GM21526 (cell line): ENCODE results near the gene HBA1.
"Not testable (repeated sequence)": the region's sequence is repeated elsewhere in the genome, so short reads cannot be mapped to it uniquely, and the experiment has no call there.

Experiments
- ATAC-seq: cut with Tn5 transposase; IDR thresholded peaks from one replicate; pipeline ENCODE4 v1.9.1; 2021; ENCODE audit warnings: moderate library complexity; ENCODE audit not compliant: unreplicated experiment, low FRiP score

HBA1 gene

DNA sequence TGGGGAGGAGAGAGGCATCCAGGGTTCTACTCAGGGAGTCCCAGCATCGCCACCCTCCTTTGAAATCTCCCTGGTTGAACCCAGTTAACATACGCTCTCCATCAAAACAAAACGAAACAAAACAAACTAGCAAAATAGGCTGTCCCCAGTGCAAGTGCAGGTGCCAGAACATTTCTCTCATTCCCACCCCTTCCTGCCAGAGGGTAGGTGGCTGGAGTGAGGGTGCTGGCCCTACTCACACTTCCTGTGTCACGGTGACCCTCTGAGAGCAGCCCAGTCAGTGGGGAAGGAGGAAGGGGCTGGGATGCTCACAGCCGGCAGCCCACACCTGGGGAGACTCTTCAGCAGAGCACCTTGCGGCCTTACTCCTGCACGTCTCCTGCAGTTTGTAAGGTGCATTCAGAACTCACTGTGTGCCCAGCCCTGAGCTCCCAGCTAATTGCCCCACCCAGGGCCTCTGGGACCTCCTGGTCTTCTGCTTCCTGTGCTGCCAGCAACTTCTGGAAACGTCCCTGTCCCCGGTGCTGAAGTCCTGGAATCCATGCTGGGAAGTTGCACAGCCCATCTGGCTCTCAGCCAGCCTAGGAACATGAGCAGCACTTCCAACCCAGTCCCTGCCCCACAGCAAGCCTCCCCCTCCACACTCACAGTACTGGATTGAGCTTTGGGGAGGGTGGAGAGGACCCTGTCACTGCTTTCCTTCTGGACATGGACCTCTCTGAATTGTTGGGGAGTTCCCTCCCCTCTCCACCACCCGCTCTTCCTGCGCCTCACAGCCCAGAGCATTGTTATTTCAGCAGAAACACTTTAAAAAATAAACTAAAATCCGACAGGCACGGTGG is 2.3 kb upstream of the HBA1 start:
- not testable (repeated sequence) for ATAC-seq

DNA sequence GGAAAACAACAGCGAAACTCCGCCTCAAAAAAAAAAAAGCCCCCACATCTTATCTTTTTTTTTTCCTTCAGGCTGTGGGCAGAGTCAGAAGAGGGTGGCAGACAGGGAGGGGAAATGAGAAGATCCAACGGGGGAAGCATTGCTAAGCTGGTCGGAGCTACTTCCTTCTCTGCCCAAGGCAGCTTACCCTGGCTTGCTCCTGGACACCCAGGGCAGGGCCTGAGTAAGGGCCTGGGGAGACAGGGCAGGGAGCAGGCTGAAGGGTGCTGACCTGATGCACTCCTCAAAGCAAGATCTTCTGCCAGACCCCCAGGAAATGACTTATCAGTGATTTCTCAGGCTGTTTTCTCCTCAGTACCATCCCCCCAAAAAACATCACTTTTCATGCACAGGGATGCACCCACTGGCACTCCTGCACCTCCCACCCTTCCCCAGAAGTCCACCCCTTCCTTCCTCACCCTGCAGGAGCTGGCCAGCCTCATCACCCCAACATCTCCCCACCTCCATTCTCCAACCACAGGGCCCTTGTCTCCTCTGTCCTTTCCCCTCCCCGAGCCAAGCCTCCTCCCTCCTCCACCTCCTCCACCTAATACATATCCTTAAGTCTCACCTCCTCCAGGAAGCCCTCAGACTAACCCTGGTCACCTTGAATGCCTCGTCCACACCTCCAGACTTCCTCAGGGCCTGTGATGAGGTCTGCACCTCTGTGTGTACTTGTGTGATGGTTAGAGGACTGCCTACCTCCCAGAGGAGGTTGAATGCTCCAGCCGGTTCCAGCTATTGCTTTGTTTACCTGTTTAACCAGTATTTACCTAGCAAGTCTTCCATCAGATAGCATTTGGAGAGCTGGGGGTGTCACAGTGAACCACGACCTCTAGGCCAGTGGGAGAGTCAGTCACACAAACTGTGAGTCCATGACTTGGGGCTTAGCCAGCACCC is 1.2 kb upstream of the HBA1 start:
- ATAC-seq: no peak

DNA sequence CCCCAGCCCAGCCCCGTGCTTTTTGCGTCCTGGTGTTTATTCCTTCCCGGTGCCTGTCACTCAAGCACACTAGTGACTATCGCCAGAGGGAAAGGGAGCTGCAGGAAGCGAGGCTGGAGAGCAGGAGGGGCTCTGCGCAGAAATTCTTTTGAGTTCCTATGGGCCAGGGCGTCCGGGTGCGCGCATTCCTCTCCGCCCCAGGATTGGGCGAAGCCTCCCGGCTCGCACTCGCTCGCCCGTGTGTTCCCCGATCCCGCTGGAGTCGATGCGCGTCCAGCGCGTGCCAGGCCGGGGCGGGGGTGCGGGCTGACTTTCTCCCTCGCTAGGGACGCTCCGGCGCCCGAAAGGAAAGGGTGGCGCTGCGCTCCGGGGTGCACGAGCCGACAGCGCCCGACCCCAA is 474 bp upstream of the HBA1 start:
- ATAC-seq: not testable (repeated sequence)

DNA sequence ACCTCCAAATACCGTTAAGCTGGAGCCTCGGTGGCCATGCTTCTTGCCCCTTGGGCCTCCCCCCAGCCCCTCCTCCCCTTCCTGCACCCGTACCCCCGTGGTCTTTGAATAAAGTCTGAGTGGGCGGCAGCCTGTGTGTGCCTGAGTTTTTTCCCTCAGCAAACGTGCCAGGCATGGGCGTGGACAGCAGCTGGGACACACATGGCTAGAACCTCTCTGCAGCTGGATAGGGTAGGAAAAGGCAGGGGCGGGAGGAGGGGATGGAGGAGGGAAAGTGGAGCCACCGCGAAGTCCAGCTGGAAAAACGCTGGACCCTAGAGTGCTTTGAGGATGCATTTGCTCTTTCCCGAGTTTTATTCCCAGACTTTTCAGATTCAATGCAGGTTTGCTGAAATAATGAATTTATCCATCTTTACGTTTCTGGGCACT is 928 bp downstream of the HBA1 start:
- ATAC-seq: no peak

DNA sequence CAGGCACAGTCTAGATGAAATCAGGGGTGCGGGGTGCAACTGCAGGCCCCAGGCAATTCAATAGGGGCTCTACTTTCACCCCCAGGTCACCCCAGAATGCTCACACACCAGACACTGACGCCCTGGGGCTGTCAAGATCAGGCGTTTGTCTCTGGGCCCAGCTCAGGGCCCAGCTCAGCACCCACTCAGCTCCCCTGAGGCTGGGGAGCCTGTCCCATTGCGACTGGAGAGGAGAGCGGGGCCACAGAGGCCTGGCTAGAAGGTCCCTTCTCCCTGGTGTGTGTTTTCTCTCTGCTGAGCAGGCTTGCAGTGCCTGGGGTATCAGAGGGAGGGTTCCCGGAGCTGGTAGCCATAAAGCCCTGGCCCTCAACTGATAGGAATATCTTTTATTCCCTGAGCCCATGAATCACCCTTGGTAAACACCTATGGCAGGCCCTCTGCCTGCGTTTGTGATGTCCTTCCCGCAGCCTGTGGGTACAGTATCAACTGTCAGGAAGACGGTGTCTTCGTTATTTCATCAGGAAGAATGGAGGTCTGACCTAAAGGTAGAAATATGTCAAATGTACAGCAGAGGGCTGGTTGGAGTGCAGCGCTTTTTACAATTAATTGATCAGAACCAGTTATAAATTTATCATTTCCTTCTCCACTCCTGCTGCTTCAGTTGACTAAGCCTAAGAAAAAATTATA is 1.6 kb downstream of the HBA1 start:
- no peak for ATAC-seq

DNA sequence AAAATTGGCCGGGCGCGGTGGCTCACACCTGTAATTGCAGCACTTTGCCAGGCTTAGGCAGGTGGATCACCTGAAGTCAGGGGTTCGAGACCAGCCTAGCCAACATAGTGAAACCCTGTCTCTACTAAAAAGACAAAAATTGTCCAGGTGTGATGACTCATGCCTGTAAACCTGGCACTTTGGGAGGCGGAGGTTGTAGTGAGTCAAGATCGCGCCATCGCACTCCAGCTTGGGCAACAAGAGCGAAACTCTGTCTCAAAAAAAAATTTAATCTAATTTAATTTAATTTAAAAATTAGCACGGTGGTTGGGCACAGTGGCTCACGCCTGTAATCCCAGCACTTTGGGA is 2.2 kb downstream of the HBA1 start:
- ATAC-seq: no peak

- ATAC-seq: no peak
These were observed 3.0 kb downstream of the HBA1 start for GRCh38 chr16:179211-180092.

GRCh38 chr16:180101-180675 is 3.7 kb downstream of the HBA1 start, which contains the start of gene HBQ1:
Gene HBQ1 (plus strand): TSS chr16:180459. CDS start chr16:180487, 28 bp downstream.
- no peak for ATAC-seq

- ATAC-seq: no peak
These were observed 4.4 kb downstream of the HBA1 start for GRCh38 chr16:180681-181564.

- ATAC-seq: no peak
These were observed 5.1 kb downstream of the HBA1 start for GRCh38 chr16:181565-182021.

GRCh38 chr16:183005-183404 is 6.5 kb downstream of the HBA1 start:
- ATAC-seq: no peak

- no peak for ATAC-seq
These were observed 8.7 kb downstream of the HBA1 start for GRCh38 chr16:185213-185612.

DNA sequence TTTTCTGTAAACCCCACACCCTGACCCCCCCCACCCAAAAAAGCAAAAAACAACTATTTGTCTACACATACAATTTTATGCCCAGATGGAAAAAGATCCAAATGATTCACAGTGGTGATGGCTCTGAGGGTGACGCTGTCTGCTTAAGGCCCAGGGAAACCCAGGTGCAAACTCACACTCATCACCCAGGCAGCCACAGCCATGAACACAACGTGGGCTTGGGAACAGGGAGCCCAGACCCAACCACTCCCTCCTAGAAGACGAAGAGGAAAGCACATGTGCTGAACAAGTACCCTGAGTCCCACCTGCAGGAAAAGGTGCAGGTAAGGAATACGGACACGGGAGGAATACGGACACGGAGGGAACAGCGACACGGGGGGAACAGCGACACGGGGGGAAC is 9.2 kb downstream of the HBA1 start:
- ATAC-seq: no peak

DNA sequence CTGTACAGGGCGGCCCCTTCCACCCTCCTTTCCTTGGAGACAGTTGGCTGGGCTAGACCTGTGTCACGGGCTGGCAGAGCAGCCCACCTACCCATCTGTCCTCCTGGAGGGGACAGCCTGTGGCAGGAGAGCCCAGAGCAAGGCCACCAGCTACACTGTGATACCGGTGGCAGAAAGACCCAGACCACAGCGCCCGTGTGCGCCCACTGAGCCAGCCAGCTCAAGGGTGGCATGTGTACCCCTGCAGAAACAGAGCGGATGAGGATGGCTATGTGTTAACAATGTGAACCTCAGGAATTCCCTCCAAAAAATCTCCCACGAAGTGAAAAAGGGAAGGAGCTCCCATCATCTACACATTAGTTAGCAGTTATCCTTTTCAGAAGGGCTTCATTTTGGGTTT is 10.8 kb downstream of the HBA1 start:
- no peak for ATAC-seq

DNA sequence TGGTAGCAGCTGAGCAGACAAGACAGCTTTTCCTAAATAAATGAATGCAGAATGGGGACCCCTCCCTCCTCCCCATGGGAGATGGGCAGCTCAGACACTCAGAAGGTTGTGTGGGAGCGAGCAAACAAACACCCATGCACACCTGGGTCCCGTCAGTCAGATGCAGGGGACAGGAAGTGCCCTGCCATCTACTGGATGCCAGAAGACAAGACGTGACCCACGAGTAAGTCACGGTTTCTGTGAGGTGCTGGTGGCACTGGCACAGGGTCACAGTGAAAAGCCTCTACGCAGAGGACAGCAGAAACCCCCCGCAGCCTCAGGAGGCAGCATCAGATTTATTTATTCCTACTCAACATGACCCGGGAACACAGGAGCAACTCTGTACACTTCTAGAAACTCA is 12.2 kb downstream of the HBA1 start:
- no peak for ATAC-seq

- no peak for ATAC-seq
These were observed 13.2 kb downstream of the HBA1 start for GRCh38 chr16:189604-190186.

- no peak for ATAC-seq
These were observed 15.4 kb downstream of the HBA1 start for GRCh38 chr16:191831-192230.

DNA sequence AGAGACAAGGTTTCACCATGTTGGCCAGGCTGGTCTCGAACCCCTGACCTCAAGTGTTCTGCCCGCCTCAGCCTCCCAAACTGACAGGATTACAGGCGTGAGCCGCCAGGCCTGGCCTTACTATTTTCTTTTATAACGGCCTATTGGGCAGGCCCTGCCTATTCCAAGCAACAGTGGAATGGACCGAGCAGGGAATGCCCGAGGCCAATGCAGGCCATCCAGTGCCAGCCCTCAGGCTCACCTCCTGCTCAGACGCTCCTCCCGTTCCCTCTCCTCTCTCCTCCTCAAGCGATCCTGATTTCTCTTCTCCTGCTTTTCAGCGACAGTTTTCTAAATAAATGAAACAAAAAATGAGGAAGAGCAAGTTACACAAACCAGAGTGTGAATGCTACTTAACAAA is 16.2 kb downstream of the HBA1 start:
- ATAC-seq: no peak
